SK-N-MC (cell line): ENCODE measurements around the gene TANC1.

ENCODE experiments used
- DNase-seq: peaks from one replicate; pipeline ENCODE4 v3.0.0-alpha.2; 2011; ENCODE audit warnings: low read depth, low spot score
- H3K27ac ChIP-seq: fragments of 200-600 bp; sonication (generic); 2 replicates; pipeline ENCODE4 v1.5.1; 2016; ENCODE audit warnings: mixed run types
- H3K36me3 ChIP-seq: fragments of 200-600 bp; sonication (generic); 2 replicates; pipeline ENCODE4 v1.6.1; 2017; ENCODE audit warnings: antibody characterized with exemption, low read length, mixed read lengths; ENCODE audit not compliant: insufficient read depth
- H3K4me3 ChIP-seq: fragments of 200-600 bp; sonication (generic); 2 replicates; pipeline ENCODE4 v1.5.1; 2016
- H3K9ac ChIP-seq: fragments of 200-600 bp; sonication (generic); 2 replicates; pipeline ENCODE4 v1.8.0; 2017; ENCODE audit warnings: mixed run types, mixed read lengths; ENCODE audit not compliant: insufficient read length
- H3K9me3 ChIP-seq: fragments of 200-600 bp; sonication (generic); 2 replicates; pipeline ENCODE4 v1.6.1; 2017; ENCODE audit warnings: low read depth, mild to moderate bottlenecking, antibody characterized with exemption, low read length, moderate library complexity, mixed read lengths
- EZH2 ChIP-seq: fragments of 200-600 bp; sonication (generic); IDR thresholded peaks from one replicate; pipeline ENCODE4 v1.6.1; 2017; ENCODE audit warnings: antibody characterized with exemption
- FOXP2 ChIP-seq: optimal IDR thresholded peaks from 2 replicates; pipeline ENCODE3; 2011; ENCODE audit warnings: mild to moderate bottlenecking, moderate library complexity; ENCODE audit not compliant: insufficient read depth; ENCODE audit errors: extremely low read length, control extremely low read depth
- POLR2AphosphoS5 ChIP-seq: IDR thresholded peaks from 2 replicates; pipeline ENCODE4 v1.6.1; 2012; ENCODE audit warnings: mild to moderate bottlenecking, low read depth, low read length, borderline replicate concordance

The TANC1 gene

DNA sequence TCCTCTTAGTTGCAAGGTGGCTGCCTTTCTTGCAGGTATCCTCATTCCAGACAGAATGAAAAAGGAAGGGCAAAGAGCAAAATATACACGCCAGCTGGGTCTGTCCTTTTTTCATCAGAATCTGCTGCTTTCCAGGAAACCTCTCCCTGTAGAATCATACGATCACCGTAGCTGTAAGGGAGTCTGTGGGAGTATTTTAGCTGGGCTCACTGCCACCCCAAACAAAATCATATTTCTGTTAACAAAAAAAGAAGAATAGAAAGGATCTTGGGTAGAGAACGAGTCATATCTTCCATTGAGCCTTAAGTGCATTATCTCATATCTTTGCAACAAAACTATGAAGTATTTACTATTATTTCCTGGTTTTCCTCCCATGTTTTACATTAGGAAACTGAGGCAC is 15.0 kb upstream of the TANC1 start:
- Histone ChIP-seq H3K27ac (no peak overlapping the region), H3K4me3 (no peak overlapping the region; the same call in 1 of the 2 replicates), H3K9ac (no peak overlapping the region), H3K9me3 (no peaks in the 10 kb centered on the region), H3K36me3 (no peaks in the 10 kb centered on the region)
- no peak for TF ChIP-seq POLR2AphosphoS5
- no peak for TF ChIP-seq FOXP2
- TF ChIP-seq EZH2 = no peak
- DNase-seq = no peak

DNA sequence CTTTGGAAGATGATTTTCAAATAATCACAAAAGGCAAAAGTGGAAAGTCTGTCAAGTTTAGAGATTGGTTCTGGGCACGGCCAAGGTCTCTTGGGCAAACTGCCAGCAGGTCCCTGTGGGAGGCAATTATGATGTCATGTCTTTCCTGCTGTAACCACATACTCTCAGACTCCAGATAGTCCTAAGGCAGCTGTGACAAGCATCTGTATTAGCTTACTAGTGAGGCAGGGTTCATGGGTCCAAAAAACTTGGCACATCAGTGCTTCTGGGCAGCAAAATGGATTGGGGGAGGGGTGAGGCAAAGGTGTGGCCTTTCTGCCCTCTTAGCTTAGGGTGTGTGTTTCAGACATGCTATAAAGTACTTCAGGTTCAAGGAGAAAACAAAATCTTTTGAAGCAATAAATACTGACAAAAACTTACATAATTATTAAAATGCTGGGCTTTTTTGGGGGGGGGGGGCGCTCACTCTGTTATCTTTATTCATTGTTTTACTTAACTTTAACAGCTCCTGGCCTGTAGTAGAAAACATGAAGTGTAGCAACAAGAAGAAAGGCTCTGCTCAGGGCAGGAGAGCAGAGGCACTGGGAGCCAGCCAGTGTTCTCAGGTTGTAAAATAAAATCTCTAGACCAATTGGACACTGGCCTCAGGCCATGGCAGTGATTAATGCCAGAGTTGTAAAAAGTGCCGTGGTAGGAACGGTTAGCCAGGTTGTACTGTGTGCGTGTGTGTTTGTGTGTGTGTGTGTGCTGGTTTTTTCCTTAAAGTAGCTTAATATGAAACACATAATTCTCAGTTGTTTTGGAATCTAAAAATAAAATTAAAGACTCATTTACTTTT is 14.3 kb upstream of the TANC1 start:
- H3K9ac ChIP-seq = peak overlapping the region; percentile 19
- TF ChIP-seq EZH2 (no peak), POLR2AphosphoS5 (peak; percentile 35; the same call in 1 of the 2 replicates), FOXP2 (no peak)

DNA sequence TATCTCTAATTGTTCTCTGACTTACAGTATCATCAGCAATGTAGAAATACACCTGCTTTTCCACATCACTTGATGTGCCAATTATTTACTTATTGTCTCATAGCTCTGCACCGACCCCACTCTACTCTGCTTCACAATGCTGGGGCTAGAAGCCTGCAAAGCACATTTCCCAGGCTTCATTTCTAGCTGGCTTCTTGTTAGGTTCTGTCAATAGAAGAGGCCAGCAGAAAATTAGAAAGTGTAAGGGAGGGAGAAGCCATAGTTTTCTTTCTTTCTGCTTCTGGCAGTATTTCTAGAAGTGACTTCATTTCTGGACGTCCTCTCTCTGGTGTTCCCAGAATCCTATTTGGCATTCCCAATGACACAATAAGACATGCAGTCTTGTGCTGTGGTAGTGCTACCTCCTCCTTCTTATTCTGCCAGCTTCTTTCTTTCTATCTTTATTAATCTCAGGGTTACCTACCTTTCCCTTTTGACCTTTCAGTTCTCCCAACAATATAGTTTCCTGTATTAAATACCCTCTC is 12.5 kb upstream of the TANC1 start:
- no peak overlapping the region for H3K9ac ChIP-seq
- no peak overlapping the region for H3K4me3 ChIP-seq
- no peak for TF ChIP-seq POLR2AphosphoS5
- TF ChIP-seq EZH2 = no peak
- no peak for TF ChIP-seq FOXP2
- no peaks in the 10 kb centered on the region for H3K9me3 ChIP-seq
- no peak overlapping the region for H3K27ac ChIP-seq
- no peaks in the 10 kb centered on the region for H3K36me3 ChIP-seq
- no peak for DNase-seq

More for the DNA sequence above, 14.3 kb upstream of the TANC1 start:
- peak; percentile 88 for DNase-seq
- no peaks in the 10 kb centered on the region for H3K9me3 ChIP-seq
- H3K36me3 ChIP-seq = no peaks in the 10 kb centered on the region
- H3K4me3 ChIP-seq = peak overlapping the region; percentile 50
- no peak overlapping the region; the same call in 1 of the 2 replicates for H3K27ac ChIP-seq

DNA sequence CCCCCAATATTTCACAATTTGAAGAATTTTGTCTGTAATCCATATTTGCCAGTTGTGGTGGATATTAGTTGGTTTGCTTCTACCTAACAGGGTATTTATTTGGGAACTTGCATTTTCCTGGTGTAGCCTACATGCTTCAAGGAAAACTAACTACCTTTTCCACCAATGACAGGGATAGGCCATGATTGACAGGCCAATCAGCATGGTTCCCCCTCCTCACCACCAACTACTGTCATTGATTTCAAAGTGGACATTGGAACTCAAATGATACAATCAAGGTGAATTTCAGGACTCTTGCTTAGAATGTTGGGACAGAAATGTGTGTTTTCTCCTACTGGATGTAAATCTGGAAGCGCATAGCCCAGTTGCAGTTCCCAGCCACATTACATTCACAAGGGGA is 10.1 kb upstream of the TANC1 start:
- Histone ChIP-seq H3K9ac (no peak overlapping the region), H3K9me3 (no peaks in the 10 kb centered on the region), H3K4me3 (no peak overlapping the region), H3K27ac (no peak overlapping the region), H3K36me3 (no peaks in the 10 kb centered on the region)
- TF ChIP-seq FOXP2 (no peak), POLR2AphosphoS5 (no peak), EZH2 (no peak)
- no peak for DNase-seq

DNA sequence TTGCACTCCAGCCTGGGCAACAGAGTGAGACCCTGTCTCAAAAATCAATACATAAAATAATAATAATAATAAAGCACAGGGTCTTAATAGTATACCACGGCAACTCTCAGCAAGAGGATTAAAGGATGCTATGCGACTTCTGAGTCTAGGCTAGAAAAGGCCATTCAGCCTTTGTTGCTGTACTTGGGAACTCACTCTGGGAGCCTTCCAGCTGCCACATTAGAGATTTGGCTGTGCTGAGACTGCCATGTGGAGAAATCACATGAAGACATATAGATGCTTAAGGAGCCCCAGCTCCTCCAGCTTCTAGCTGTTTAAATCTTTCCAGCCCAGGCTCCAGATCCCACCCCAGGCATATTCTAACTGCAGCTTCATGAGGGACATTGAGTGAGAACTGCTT is 8.2 kb upstream of the TANC1 start:
- H3K27ac ChIP-seq = no peak overlapping the region
- TF ChIP-seq EZH2 (no peak), POLR2AphosphoS5 (no peak), FOXP2 (no peak)
- no peak overlapping the region for H3K4me3 ChIP-seq
- no peak for DNase-seq
- H3K36me3 ChIP-seq = no peaks in the 10 kb centered on the region
- no peaks in the 10 kb centered on the region for H3K9me3 ChIP-seq
- H3K9ac ChIP-seq = no peak overlapping the region

DNA sequence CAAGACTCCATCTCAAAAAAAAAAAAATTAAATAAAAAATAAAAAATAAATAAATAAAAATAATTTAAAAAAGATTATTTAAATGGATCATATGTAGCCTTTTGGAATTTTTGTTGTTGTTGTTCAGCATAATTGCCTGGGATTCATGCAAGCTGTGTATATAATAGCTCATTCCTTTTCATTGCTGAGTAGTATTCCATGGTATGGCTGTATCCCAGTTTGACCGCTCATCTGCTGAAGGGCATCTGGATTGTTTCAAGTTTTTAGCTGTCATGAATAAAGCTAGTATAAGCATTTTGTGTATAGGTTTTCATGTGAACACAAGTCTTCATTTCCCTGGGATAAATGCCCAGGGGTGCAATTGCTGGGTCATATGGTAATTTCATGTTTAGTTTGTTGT is 6.4 kb upstream of the TANC1 start:
- Histone ChIP-seq H3K36me3 (no peaks in the 10 kb centered on the region), H3K4me3 (no peak overlapping the region), H3K27ac (no peak overlapping the region), H3K9me3 (no peaks in the 10 kb centered on the region), H3K9ac (no peak overlapping the region)
- no peak for DNase-seq
- TF ChIP-seq POLR2AphosphoS5 (no peak), EZH2 (no peak), FOXP2 (no peak)

DNA sequence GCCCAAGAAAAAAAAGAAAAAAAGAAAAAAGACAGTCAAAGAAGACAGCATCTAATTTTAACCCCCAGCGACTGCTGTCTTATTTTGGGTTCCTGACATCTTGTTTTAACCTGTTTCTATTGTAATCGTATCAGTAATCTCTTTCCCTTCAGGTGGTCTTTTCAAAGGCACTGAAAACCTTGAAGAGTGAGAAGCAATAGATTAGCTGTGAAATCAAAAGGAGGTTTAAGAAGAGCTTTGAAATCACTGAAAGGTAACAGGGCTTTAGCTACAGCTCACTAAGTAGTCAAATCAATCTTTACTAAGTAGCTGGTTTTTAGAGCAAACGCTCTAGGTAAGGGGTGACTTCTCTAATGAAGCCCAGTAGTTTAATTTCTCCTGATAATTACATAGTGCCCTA is 5.4 kb upstream of the TANC1 start:
- H3K27ac ChIP-seq = no peak overlapping the region
- no peak overlapping the region for H3K4me3 ChIP-seq
- H3K36me3 ChIP-seq = no peaks in the 10 kb centered on the region
- no peak for DNase-seq
- no peaks in the 10 kb centered on the region for H3K9me3 ChIP-seq
- H3K9ac ChIP-seq = no peak overlapping the region
- no peak for TF ChIP-seq FOXP2
- TF ChIP-seq EZH2 = no peak
- no peak for TF ChIP-seq POLR2AphosphoS5

DNA sequence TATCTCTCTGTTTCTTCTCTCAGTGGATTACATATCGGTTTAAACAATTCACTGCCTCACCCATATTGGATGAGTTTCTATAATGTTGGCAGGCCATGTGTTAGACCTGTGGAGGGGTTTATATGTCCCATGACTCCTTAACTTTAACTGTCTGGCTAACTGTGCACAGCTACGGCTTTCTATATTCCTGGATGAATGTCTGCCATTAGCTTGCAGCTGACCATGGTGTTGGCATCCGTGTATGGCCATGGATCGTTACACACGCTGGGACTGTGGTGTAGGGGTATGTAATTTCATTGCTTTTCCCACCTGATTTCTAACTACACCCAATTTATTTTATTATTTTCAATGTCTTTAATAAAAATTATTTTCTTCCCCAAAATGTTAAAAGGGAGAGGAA is 3.3 kb upstream of the TANC1 start:
- no peak overlapping the region for H3K27ac ChIP-seq
- H3K4me3 ChIP-seq = no peak overlapping the region
- no peaks in the 10 kb centered on the region for H3K9me3 ChIP-seq
- no peak for TF ChIP-seq FOXP2
- no peak for TF ChIP-seq POLR2AphosphoS5
- TF ChIP-seq EZH2 = no peak
- no peak overlapping the region for H3K9ac ChIP-seq
- DNase-seq = no peak
- H3K36me3 ChIP-seq = no peaks in the 10 kb centered on the region

DNA sequence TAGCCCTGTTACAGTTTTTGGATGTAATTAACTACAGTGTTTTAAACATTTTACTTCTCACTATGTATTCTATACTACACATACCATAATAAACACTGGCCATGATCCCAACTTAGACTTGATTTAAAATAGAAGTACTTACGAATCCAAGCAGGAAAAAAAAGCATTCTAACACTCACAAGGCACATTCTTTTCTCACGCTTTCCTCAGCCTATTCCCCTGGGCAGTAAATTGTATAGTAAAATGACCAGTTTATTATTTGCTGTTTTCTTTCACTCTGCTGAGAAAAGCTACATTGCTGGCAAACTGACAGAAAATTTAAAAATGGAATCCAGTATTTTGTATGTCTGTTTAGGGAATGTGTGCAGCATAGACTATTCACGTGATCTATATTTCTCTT is 2.8 kb upstream of the TANC1 start:
- TF ChIP-seq EZH2 (no peak), POLR2AphosphoS5 (no peak), FOXP2 (no peak)
- no peak for DNase-seq
- H3K9me3 ChIP-seq = no peaks in the 10 kb centered on the region
- no peak overlapping the region for H3K4me3 ChIP-seq
- 0 out of 2 replicates have a peak overlapping the region, but pooled peaks have one; percentile 9 for H3K27ac ChIP-seq
- peak overlapping the region; percentile 42 for H3K9ac ChIP-seq
- no peaks in the 10 kb centered on the region for H3K36me3 ChIP-seq
